Gastroesophageal sphincter (tissue), 2 donors: ENCODE data around the gene TGFB1I1.

Source experiments
- POLR2A ChIP-seq, 2 donors: fragments of 450-650 bp; IDR thresholded peaks; one replicate each; pipeline ENCODE4 v1.6.1; 2017; ENCODE audit warnings: antibody characterized with exemption in 2 of 2, mild to moderate bottlenecking in 2 of 2, moderate library complexity in 1 of 2
- POLR2AphosphoS5 ChIP-seq: sonication (generic); formaldehyde crosslinking; IDR thresholded peaks from one replicate; pipeline ENCODE4 v1.6.1; 2017; ENCODE audit warnings: antibody characterized with exemption

GRCh38 chr16:31428638-31429247 is 43.2 kb upstream of the TGFB1I1 start:
- TF ChIP-seq POLR2AphosphoS5, result no peak
- no peak for TF ChIP-seq POLR2A (IDR thresholded peaks at IDR 0.05)
